HG03469 (cell line): Measurements from ENCODE around the gene INSYN2B.
"Not testable (repeated sequence)": the region's sequence is repeated elsewhere in the genome, so short reads cannot be mapped to it uniquely, and the experiment has no call there.

Experiments
- ATAC-seq: cut with Tn5 transposase; IDR thresholded peaks from one replicate; pipeline ENCODE4 v1.9.1; 2021; ENCODE audit warnings: mild to moderate bottlenecking, moderate library complexity, moderate number of reproducible peaks; ENCODE audit not compliant: unreplicated experiment

INSYN2B gene

DNA sequence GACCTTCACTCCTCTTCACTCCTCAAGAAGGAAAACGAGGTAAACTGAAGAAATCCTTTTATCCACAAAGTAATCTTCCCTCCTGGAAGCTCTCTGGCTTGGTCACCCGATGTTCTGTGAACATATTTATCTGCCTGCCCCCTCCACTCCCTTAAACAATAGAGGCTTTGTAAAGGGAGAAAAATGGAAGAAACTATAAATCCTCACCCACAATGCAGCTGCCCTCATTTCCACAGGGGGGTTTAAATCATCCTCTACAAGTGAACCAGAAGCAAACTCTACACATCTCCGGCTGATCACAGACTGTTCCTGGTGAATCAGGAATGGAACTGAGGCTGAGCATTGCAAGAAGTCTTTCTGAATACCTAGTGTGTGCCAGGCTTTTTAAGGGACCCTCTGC, 7.2 kb downstream of the INSYN2B start:
- no peak for ATAC-seq

- no peak for ATAC-seq
These were observed 8.5 kb downstream of the INSYN2B start for GRCh38 chr5:169971780-169972179.

GRCh38 chr5:169970911-169971765, 9.2 kb downstream of the INSYN2B start:
- no peak for ATAC-seq

- ATAC-seq: no peak
These were observed 10.0 kb downstream of the INSYN2B start for GRCh38 chr5:169970339-169970738.

- no peak for ATAC-seq
These were observed 16.0 kb downstream of the INSYN2B start for GRCh38 chr5:169964246-169964645.

DNA sequence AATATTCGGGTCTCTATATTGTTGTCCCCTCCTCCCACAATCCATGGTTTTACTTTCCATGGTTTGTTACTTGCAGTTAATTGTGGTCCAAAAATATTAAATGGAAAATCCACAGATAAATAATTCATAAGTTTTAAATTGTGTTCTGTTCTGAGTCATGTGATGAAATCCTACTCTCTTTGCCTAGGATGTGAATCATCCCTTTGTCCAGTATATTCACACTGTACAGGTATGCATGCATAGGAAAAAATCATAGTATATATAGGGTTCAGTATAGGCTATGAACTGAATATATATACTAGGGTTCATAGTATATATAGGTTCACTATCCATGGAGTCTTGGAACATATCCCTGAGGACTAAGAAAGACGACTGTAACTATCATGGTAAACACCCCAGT, 19.6 kb downstream of the INSYN2B start:
- no peak for ATAC-seq

DNA sequence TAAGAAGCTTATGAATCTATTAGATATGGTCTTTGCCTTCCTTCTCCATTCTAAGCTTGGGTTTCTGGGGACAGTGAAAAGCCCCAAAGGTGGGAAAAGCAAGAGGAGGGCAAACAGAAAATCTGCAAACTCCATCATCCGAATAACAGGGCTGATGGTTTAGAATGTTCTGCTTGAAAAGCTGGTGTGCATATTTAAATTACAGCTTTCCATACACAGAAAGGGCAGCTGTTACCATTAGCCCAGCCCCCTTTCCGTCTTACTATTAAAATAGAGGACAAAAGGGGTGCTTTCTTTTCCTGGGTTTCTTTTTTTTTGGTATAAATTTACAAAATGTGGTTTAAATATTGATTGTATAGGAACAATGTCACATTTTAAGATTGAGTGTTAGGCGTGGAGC, 22.0 kb downstream of the INSYN2B start:
- no peak for ATAC-seq

DNA sequence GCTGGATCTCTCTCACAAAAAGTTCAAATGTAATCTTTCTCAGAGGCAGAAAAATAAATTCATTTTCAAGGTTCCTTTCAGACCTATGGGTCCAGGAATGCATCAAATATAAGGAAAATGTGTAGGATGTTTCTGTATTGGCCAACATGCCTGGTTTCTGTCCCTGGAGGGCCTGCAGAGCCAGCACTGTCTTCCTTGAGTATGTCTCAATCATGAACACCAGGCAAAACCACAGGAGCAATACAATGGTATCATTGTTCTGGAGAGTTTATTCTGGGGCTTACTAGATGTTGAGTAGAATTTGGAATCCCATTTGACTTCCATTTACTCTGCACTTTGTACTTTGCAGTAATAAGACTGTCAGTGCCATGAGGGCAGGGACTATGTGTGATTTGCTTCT, 23.5 kb downstream of the INSYN2B start:
- no peak for ATAC-seq

DNA sequence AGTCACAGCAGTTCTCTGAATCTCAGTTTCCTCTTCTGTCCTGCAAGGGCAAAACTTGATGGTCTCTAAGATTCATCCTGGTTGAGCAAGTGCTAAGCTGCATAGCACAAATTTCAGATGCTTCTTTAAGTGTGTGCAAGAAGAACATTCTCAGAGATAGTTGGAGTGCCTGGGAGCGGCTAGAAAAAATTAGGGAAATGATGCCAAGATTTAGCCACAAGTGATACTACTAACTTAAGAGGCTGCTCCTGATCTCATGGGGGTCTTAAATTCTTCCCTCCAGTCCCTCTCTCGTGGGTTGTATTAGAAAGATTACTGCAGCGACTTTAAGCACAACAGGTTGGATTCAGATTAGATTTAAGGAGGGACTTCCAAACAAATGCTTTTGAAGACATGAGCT, 24.2 kb downstream of the INSYN2B start:
- no peak for ATAC-seq

DNA sequence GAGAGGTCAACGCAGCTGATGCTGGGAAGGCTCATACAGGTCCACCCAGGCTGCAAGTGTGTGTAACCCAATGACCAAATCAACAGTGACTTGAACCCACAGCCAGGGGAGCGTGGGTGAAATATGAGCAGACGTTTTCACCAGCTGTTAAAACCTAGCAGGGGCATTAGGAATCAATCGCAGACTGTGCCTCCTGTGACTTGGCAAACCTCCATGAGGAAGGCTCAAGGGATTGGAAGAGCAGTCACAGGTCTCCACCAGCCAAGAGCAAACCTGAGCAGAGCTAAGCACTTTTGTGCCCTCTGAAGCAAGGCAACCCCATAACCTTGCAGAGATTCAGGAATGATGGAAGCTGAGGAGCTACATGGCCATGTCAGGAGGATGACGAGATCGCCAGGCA, 25.5 kb downstream of the INSYN2B start:
- no peak for ATAC-seq

DNA sequence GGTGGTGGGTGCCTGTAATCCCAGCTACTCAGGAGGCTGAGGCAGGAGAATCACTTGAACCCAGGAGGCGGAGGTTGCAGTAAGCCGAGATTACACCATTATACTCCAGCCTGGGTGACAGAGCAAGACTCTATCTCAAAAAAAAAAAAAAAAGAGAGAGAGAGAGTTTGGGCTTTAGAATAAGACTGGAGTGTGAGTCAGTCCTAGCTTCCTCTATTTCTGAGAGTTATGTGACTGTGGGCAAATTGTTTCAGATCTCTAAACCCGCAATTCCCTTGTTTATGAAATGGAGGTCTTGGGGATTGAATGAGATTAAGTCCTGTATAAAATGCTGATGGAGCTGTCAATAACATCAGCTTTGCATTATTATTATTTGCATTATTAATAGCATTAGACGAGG, 27.1 kb downstream of the INSYN2B start:
- ATAC-seq: not testable (repeated sequence)

- no peak for ATAC-seq
These were observed 30.0 kb downstream of the INSYN2B start for GRCh38 chr5:169950333-169950732.

DNA sequence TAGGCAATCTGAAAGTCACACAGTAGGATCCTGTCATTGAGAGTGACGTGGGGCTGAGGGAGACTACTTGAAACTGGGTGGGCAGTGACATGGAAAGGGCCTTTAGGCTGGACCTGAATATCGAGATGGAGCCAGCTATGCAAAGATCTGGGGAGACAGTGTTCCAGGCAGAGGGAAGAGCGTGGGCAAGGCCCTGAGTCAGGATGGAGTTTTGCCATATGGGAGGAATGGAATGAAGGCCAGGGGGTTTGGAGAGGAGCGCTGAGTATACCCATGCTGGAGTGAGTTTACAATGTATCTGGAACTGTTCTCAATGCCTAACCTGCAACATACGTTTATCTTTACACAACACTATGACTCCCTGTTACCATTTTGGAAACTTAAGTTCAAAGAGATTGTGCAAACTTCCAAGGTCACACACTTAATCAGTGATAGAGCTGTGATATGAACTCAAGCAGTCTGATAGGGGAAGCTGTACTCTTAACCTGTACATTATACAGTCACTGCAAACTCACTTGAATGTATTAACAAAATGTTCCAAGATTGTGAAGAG, 33.5 kb downstream of the INSYN2B start:
- ATAC-seq: no peak

- no peak for ATAC-seq
These were observed 34.4 kb downstream of the INSYN2B start for GRCh38 chr5:169945831-169946261.

DNA sequence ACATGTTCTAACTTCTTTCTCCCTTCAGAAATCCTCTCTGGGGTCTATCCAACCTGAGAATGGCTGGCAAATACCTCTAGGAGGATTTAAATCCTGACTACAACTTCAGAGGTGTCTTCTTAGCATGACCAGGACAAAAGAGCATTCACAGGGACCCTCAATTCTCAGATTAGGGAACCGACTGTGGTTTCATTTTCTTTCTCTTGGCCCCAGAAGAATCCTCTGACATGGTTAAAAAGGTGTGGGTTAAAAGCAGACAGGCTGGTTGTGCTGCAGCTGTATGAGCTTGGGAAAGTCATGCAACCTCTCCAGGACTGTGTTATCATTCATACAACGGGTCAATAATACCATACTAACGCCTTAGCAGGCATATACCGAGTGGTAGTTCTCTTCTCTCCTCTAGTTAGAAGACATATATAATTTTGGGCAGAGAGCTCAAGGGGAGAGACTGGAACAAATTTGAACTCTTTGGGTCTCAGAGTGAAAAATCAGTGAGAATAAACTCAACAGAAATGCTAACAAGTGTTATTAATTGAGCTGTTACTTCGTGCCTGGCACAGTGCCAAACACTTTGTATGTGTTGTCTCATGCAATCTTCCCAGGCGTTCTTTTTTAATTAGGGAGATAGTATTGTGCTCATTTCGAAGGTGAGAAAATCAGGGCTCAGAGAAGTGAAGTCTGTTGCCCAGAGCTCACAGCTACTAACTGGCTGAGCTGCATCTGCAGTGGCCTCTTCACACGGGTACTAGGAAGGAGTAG, 35.2 kb downstream of the INSYN2B start:
- no peak for ATAC-seq

GRCh38 chr5:169944115-169944514, 36.2 kb downstream of the INSYN2B start:
- no peak for ATAC-seq

DNA sequence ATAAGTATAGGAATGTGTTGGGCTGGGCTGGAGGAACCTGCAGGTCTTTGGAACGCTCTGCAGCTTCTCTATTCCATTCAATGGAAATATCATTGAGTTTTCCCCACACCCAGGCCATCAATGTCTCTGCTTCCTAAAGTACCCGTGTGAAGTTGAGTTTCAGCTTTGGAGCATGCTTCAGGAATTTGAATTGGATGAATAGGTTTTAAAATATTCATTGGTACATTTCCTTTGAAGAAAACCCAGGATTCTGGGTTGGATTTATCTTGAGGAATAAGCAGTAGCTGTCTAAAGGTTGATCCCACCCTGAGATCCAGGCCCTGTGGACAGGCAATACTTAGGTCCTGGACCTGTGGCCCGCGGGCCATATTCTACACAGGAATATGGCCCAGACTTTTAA, 37.3 kb downstream of the INSYN2B start:
- ATAC-seq: no peak

DNA sequence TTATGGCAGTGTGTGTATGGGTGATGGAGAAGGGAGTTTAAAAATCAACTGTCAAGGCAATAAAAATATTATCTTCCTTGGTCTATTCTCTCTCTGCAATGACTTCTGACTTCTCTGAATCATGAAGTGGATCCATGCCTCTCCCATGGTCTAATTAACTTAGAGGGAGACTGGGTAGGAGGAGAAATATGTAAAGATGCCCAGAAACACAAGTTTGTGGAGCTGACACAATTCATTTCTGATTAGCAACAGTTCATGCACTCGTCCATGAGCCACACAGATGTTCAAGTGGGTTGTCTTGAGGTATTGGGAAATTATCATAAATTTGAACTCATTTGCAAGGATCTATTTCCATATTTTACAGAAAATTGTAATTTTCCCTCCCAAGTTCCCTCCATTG, 38.1 kb downstream of the INSYN2B start:
- no peak for ATAC-seq

- no peak for ATAC-seq
These were observed 38.8 kb downstream of the INSYN2B start for GRCh38 chr5:169941542-169941941.

DNA sequence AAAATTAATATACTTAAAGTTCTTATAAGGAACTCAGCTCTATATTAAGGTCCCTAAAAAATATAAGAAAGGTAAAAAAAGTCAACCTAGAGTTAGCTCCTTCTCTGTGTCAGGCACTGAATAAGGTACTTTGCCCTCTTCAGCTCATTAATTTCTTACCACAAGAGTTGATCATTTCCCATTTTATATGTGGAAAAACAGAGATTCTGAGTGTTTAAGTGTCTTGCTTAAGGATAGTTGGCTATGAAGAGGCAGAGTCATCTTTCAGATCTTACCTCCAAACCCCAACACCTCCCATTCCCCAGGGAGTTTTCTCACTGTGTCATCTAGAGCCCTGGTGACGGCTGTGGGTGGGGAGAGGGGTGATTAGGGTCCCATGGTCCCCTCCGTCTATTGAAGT, 40.6 kb downstream of the INSYN2B start:
- ATAC-seq: no peak

- ATAC-seq: no peak
These were observed 41.9 kb downstream of the INSYN2B start for GRCh38 chr5:169938439-169938838.

DNA sequence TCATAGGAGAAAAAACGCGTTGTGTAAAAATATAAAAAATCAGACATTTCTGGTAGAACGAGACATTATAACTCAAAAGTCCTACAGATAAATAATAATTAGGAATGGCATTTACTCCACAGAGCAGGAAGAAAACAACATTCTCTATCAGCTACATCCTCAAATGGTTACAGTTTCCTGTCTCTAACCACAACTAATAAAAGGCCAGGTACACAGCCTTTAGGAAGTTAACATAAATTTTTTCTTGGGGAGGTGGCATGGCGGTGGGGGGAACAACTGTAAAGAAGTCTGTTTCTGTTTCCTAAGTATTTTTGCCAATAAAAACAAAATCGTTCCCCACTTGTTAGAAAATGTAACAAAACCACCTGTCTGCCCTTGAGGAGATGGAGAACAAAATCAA, 44.5 kb downstream of the INSYN2B start:
- ATAC-seq: no peak
